Ovary (tissue), 3 donors: ENCODE results near the gene TMEM240.

Source experiments
- EP300 ChIP-seq: sonication (generic); formaldehyde crosslinking; IDR thresholded peaks from one replicate; pipeline ENCODE4 v1.6.1; 2017; ENCODE audit warnings: antibody characterized with exemption
- TF ChIP-seq, protein P1 (sequence below), 3 donors: fragments of 450-650 bp in 2 of 3; fragments of 200-600 bp in 1 of 3; IDR thresholded peaks; one replicate each; pipeline versions ENCODE4 v1.5.1 to v1.8.0; 2016 to 2022; ENCODE audit warnings: antibody characterized with exemption in 3 of 3, mild to moderate bottlenecking in 1 of 3
- donor health status: DM: no; HTN: no; CAD: no.

- TF ChIP-seq, protein P1, sequence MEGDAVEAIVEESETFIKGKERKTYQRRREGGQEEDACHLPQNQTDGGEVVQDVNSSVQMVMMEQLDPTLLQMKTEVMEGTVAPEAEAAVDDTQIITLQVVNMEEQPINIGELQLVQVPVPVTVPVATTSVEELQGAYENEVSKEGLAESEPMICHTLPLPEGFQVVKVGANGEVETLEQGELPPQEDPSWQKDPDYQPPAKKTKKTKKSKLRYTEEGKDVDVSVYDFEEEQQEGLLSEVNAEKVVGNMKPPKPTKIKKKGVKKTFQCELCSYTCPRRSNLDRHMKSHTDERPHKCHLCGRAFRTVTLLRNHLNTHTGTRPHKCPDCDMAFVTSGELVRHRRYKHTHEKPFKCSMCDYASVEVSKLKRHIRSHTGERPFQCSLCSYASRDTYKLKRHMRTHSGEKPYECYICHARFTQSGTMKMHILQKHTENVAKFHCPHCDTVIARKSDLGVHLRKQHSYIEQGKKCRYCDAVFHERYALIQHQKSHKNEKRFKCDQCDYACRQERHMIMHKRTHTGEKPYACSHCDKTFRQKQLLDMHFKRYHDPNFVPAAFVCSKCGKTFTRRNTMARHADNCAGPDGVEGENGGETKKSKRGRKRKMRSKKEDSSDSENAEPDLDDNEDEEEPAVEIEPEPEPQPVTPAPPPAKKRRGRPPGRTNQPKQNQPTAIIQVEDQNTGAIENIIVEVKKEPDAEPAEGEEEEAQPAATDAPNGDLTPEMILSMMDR (IDR thresholded peaks at IDR 0.05), result no peak
- no peak for TF ChIP-seq EP300
These were observed 13.2 kb downstream of the TMEM240 start for GRCh38 chr1:1527092-1527816.
